Measurements from ENCODE around the gene PHLDA3. TPM values are rescaled to one million over a fixed set of nuclear protein-coding genes. Genes with fewer than 3 reads are reported as not detected.

The PHLDA3 gene
- total and polyA plus RNA-seq, 2 of the 13 experiments (the other 11 are each of a cell fraction or from before 2014, with no cell fraction given), result 16.7 to 33.6 TPM

- TF ChIP-seq GMEB2 (CRISPR knock-in tag; IDR thresholded peaks at IDR 0.05; ENCODE audit: low read depth) (no peak), SMARCC2 (IDR thresholded peaks at IDR 0.05) (no peak), ZNF740 (CRISPR knock-in tag; IDR thresholded peaks at IDR 0.05) (0 out of 2 replicates have a peak, but pooled peaks have one; percentile 50), ETV6 (CRISPR knock-in tag; conservative IDR thresholded peaks at IDR 0.05) (no peak), BCL6 (CRISPR knock-in tag; IDR thresholded peaks at IDR 0.05) (no peak), SNRNP70 (IDR thresholded peaks at IDR 0.05; ENCODE audit: low read depth, low read length) (no peak), ZNF460 (CRISPR knock-in tag; IDR thresholded peaks at IDR 0.05; ENCODE audit: borderline replicate concordance) (no peak), ZNF24 (IDR thresholded peaks at IDR 0.05) (no peak), IRF2 (CRISPR knock-in tag; IDR thresholded peaks at IDR 0.05) (no peak), KDM6A (CRISPR knock-in tag; IDR thresholded peaks at IDR 0.05; ENCODE audit: low read depth) (no peak), GABPA (IDR thresholded peaks at IDR 0.05; ENCODE audit: low read depth, low read length) (no peak), GABPA (CRISPR knock-in tag; IDR thresholded peaks at IDR 0.05; ENCODE audit: low read depth) (peak; percentile 27; the same call in 1 of the 2 replicates), ZBTB34 (CRISPR knock-in tag; IDR thresholded peaks at IDR 0.05) (no peak), ZBTB42 (CRISPR knock-in tag; IDR thresholded peaks at IDR 0.05) (no peak), ZBTB43 (CRISPR knock-in tag; conservative IDR thresholded peaks at IDR 0.05) (no peak), GABPB1 (CRISPR knock-in tag; IDR thresholded peaks at IDR 0.05) (peak; percentile 61; the same call in 1 of the 2 replicates), ATF7 (IDR thresholded peaks at IDR 0.05) (no peak), ATF7 (CRISPR knock-in tag; IDR thresholded peaks at IDR 0.05) (no peak), ZNF143 (CRISPR knock-in tag; IDR thresholded peaks at IDR 0.05) (no peak), ZNF512 (CRISPR knock-in tag; IDR thresholded peaks at IDR 0.05) (no peak), KDM5B (CRISPR knock-in tag; IDR thresholded peaks at IDR 0.05; ENCODE audit: borderline replicate concordance) (no peak), ZNF446 (CRISPR knock-in tag; IDR thresholded peaks at IDR 0.05) (no peak), MLX (CRISPR knock-in tag; IDR thresholded peaks at IDR 0.05) (no peak), PTBP1 (IDR thresholded peaks at IDR 0.05; ENCODE audit: low read depth, low read length, poor library complexity, severe bottlenecking) (no peak), ZNF557 (CRISPR knock-in tag; IDR thresholded peaks at IDR 0.05) (no peak)
Observed at GRCh38 chr1:201447903-201448871, 20.8 kb downstream of the PHLDA3 start (continued).
